ENCODE measurements around the gene BDKRB2.

DNA sequence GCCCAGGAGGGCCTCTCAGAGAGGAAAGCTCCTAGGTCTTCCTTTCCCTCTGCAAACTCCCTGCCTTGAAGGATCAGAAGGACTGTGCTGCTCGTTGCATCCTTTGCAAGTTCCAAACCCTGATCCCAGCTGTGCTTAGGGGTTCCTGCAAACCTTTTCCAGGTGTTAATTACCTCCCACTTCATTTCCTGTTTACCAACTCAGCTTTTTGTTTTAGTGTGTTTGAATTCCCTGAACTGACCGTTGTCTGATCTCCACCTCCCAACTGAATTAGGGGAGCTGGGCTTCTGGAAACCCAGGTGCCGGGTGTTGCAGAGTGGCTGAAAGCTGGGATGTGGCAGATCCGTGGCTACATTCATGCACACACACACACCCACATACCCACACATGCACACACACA lies 30.8 kb downstream of the BDKRB2 start:
- no peak for TF ChIP-seq POLR2A (IDR thresholded peaks at IDR 0.05)
- TF ChIP-seq, protein P1, sequence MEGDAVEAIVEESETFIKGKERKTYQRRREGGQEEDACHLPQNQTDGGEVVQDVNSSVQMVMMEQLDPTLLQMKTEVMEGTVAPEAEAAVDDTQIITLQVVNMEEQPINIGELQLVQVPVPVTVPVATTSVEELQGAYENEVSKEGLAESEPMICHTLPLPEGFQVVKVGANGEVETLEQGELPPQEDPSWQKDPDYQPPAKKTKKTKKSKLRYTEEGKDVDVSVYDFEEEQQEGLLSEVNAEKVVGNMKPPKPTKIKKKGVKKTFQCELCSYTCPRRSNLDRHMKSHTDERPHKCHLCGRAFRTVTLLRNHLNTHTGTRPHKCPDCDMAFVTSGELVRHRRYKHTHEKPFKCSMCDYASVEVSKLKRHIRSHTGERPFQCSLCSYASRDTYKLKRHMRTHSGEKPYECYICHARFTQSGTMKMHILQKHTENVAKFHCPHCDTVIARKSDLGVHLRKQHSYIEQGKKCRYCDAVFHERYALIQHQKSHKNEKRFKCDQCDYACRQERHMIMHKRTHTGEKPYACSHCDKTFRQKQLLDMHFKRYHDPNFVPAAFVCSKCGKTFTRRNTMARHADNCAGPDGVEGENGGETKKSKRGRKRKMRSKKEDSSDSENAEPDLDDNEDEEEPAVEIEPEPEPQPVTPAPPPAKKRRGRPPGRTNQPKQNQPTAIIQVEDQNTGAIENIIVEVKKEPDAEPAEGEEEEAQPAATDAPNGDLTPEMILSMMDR (IDR thresholded peaks at IDR 0.05), result no peak
